ENCODE results near the gene FANCE.

- TF ChIP-seq, protein P1, sequence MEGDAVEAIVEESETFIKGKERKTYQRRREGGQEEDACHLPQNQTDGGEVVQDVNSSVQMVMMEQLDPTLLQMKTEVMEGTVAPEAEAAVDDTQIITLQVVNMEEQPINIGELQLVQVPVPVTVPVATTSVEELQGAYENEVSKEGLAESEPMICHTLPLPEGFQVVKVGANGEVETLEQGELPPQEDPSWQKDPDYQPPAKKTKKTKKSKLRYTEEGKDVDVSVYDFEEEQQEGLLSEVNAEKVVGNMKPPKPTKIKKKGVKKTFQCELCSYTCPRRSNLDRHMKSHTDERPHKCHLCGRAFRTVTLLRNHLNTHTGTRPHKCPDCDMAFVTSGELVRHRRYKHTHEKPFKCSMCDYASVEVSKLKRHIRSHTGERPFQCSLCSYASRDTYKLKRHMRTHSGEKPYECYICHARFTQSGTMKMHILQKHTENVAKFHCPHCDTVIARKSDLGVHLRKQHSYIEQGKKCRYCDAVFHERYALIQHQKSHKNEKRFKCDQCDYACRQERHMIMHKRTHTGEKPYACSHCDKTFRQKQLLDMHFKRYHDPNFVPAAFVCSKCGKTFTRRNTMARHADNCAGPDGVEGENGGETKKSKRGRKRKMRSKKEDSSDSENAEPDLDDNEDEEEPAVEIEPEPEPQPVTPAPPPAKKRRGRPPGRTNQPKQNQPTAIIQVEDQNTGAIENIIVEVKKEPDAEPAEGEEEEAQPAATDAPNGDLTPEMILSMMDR (optimal IDR thresholded peaks at IDR 0.05 in 1 of 3, IDR thresholded peaks at IDR 0.05 in 1 of 3, conservative IDR thresholded peaks at IDR 0.05 in 1 of 3; ENCODE audit: extremely low read depth in 1 of 3, insufficient read depth in 2 of 3, low read length in 3 of 3) = no peak
- TF ChIP-seq EZH2 (IDR thresholded peaks at IDR 0.05; ENCODE audit: low read length) = no peak
These were observed 35.7 kb downstream of the FANCE start for GRCh38 chr6:35487658-35488516.
